Measurements from ENCODE around the gene PIGL.

- TF ChIP-seq, protein P1, sequence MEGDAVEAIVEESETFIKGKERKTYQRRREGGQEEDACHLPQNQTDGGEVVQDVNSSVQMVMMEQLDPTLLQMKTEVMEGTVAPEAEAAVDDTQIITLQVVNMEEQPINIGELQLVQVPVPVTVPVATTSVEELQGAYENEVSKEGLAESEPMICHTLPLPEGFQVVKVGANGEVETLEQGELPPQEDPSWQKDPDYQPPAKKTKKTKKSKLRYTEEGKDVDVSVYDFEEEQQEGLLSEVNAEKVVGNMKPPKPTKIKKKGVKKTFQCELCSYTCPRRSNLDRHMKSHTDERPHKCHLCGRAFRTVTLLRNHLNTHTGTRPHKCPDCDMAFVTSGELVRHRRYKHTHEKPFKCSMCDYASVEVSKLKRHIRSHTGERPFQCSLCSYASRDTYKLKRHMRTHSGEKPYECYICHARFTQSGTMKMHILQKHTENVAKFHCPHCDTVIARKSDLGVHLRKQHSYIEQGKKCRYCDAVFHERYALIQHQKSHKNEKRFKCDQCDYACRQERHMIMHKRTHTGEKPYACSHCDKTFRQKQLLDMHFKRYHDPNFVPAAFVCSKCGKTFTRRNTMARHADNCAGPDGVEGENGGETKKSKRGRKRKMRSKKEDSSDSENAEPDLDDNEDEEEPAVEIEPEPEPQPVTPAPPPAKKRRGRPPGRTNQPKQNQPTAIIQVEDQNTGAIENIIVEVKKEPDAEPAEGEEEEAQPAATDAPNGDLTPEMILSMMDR (IDR thresholded peaks at IDR 0.05; ENCODE audit: extremely low read depth in 1 of 2, insufficient read depth in 1 of 2, low read depth in 1 of 2, low read length in 2 of 2), result no peak
- TF ChIP-seq GATA2 (IDR thresholded peaks at IDR 0.05; ENCODE audit: insufficient read depth, insufficient read length, low read depth, low read length) (no peak), POLR2A (IDR thresholded peaks at IDR 0.05; ENCODE audit: low read depth, low read length) (no peak), EZH2 (IDR thresholded peaks at IDR 0.05; ENCODE audit: borderline replicate concordance, low read depth, low read length, severe bottlenecking) (no peak)
These were observed 30.6 kb downstream of the PIGL start for GRCh38 chr17:16247586-16247984.

Data from endothelial cell of umbilical vein (primary cell).